GM03348 (cell line): ENCODE measurements around the gene SLC37A3.
A peak's percentile ranks its signal among the peaks of the same experiment; 100 is the strongest.
"Not testable (repeated sequence)": the region's sequence is repeated elsewhere in the genome, so short reads cannot be mapped to it uniquely, and the experiment has no call there.

Experiments
- DNase-seq: peaks from one replicate; pipeline ENCODE4 v3.0.0; 2012; ENCODE audit warnings: low spot score

SLC37A3 gene

DNA sequence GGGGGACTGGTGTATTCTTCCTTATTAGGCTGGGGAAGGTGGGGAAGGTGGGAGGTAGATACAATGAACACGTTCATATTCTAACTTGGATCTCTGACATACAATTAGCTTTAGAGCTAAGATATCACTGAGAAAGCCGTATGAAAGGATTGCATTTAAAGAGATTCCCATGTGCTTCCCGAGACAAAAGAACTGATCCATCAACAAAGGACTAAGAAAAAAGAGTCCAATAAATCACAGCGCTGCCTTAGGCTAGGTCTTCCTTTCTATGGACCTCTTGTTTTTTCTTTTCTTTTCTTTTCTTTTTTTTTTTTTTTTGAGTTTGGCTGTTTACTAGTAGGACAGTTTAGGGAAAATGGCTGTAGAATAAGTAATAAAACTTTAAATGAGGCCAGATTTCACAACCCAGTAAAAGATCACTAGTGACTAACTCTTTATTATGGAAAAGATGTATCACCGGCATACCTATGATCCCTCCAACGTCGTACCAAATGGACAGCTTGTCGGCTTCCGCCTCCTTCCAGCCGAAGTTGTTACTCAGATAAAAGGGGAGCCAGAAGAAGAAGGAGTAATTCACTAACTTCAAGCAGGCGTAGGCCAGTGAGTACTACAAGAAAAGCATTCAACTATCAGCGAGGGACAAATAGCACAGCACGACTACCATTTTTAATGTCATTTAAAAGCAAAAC is 50.0 kb downstream of the SLC37A3 start:
- DNase-seq: peak; percentile 43

DNA sequence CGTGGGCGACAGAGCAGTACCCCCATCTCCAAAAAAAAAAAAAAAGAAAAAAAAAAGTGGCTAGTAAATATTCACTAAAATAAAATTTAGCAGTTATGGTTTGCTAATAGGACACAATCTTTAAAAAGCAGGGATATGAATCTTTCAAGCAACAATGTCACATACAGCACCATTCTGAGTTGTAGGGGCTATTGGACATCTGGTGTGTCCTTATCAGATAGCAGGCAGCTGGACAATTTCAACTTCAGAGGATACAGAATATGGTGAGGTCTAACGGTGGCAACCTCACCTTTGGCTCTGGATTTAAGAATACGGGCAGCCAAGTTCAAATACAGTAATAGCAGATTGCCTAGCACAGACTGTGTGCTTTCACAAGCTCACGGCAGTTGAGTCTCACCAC is 51.1 kb downstream of the SLC37A3 start:
- DNase-seq: no peak

DNA sequence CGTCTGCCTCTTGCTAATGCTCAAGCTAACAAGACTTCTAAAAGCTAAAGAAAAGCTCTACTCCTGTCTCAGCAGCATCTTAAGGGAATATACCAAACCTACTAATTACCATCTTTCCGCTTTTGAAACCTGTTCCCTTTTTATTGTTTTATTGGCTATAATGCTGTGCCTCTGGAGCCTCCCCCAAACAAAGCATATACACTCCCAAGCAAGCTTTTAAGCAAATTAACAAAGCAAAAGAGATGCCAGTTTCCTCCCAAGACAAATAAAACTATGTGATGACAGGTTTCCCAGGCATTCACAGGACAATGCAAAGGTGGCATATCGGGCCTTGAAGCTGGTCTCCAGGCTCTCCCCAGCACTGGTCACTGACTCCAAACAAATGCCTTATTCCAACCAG is 52.9 kb downstream of the SLC37A3 start:
- DNase-seq: no peak

DNA sequence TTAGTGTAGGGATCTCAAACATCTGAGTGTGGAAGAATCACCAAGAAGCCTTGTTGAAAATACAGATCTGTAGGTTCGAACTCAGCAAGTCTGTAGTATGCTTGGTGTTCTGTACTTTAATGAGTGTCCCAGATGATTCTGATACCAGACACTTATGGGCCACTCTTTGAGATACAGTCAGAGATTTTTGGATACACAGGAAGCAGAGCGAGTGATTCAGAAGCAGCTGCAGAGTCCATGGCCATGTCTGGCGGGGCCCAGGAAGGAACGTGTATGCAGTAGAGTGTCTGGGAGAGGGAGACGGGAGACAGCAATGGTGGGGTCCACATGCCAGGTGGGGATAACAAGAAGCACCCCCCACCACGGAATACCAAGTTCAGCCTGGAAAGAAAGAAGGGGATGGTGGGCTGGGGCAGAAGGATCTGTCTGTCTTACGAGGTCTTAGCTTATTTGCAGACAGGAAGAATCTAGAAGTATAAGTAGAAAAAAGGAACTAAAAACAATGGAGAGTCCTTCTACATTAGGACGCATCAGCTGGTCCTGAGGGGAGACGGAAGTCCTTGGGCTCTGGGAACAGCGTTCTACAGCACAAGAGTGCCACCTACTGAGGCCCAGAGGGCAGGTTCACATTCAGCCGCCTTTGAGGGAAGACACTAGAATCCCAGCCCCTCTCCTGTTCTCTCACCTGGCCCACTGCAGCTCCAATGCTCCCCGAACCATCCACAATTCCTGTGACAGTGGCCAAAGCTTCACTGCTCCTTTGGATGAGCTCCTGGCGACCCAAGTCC is 55.4 kb downstream of the SLC37A3 start:
- DNase-seq: peak; percentile 10

DNA sequence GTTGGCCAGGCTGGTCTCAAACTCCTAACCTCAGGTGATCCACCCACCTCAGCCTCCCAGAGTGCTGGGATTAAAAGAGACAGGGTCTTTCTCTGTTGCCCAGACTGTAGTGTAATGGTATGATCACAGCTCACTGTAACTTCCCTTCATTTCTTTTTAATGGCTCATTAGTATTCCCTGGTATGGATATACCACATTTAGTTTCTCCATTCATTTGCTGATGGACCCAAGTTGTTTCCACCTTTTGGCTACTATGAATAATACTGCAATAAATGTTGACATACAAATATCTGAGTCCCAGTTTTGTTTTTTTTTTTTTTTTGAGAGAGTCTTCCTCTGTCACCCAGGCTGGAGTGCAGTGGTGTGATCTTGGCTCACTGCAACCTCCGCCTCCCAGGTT is 59.4 kb downstream of the SLC37A3 start:
- DNase-seq: not testable (repeated sequence)

DNA sequence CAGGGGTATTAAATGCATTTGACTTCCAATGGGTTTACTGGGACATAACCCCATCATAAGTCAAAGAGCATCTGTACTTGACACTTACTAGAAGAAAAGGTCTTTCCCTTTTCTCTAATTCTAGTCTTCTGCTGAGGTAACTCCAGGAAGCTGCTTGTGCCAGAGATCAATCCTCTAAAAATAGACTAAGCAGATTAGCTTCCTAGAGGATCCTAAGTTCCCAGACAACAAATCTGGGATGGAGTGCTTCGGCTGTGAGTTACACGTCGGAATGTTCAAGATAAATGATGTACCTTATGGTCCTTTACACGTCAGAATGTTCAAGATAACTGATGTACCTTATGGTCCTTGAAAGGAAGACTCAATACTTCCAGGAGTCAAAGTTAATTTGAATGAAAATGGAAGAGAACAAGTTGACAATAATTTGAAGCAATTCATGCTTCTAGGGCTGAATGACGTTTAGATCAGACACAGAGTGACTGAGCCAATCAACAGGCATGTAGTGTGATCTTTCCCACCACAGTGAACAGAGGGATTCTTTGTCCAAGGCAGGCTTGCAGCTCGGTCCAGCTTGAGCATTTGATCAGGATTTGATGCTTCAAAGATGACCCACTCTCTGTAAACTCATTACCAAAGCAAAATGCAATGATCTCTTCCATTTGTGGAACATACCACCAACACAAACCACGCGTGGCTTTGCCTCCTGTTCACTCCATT is 63.8 kb downstream of the SLC37A3 start:
- no peak for DNase-seq

DNA sequence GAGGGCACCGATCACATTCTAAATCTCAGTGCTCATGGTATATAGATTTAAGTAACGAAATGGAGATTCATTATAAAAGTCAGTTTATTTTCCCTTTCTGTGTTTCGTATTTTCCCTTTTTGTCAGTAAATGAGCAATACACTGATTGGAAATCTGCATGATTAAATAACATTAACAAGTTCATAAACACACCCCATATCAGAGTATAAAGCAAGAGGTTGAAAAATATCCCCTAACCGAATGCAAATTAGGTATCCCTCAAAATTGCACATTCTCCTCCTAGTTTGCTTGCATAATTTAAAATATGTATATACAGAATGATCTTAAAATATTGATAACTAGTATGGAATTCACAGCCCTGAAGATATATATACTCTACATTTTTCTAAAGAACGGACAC is 64.6 kb downstream of the SLC37A3 start:
- DNase-seq: no peak

DNA sequence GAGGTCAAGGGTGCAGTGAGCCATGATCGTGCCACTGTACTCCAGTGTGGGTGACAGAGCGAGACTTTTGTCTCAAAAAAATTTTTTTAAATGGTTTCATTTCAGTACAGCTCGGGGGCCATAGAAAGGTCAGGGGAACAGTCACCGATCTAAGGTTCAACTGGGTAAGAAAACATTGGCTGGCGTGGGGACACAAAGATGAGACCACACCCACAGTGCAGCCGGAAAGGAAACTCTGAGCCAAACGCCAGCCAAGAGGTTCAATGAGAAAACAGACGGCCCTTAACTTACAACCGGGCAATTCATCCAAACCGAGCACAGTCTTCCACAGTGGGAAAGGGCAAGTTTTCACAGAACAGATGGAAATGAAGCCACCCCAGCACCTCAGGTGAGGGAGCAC is 65.1 kb downstream of the SLC37A3 start:
- no peak for DNase-seq

DNA sequence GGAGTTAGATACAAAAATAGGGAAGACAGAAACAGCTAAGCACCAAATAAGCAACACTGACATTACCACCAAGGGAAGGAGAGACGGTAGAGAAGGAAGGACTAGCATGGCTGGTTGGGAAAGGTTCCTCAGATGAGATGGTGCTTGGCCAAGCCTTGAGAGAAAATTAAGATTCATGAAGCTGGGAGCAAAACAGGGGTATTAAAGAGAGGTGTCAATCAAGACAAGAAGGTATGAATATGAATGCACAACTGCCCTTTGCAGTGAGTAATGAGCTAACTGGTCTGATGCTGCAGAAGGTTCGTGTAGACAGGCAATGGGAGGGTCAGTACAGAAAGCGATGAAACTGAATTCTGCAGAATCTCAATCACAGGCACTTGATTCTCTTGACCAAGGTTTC is 67.7 kb downstream of the SLC37A3 start:
- DNase-seq: no peak

DNA sequence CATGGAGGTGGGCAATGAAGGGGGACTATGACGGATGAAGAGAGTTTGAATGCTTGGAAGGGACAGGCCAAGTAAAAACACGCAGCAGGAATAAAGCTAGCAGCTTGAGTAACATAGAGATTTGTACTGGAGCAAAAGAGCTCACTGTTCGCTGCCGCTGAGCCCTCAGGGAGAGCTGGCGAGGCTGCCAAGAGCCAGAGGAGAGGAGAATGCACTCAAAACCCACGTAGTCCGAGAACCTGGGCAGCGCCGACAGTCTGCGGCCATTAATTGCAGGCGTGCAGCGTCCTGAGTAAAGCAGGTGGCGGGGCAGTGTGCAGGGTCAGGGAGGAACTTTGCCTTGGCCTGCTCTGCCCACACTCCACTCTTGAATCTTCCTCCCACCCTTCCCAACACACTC is 68.2 kb downstream of the SLC37A3 start:
- DNase-seq: no peak

DNA sequence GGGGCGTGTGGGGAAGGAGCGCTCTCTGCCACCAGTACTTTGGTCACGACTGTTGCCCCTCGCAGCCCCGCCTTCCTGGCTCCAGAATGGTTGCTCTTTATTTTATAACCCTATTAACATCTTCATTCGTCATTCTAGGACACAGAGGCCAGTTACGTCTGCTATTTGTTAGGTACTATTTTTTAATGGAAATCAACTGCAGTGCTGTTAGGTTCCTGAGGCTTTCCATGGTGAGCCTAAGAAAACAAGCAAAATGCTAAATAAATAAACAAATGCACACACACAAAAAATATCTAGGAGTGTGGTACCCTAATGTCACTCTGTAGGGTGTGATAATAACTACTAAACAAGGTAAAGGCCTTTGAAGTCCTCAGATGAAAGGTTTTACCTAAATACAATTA is 71.1 kb downstream of the SLC37A3 start:
- no peak for DNase-seq

DNA sequence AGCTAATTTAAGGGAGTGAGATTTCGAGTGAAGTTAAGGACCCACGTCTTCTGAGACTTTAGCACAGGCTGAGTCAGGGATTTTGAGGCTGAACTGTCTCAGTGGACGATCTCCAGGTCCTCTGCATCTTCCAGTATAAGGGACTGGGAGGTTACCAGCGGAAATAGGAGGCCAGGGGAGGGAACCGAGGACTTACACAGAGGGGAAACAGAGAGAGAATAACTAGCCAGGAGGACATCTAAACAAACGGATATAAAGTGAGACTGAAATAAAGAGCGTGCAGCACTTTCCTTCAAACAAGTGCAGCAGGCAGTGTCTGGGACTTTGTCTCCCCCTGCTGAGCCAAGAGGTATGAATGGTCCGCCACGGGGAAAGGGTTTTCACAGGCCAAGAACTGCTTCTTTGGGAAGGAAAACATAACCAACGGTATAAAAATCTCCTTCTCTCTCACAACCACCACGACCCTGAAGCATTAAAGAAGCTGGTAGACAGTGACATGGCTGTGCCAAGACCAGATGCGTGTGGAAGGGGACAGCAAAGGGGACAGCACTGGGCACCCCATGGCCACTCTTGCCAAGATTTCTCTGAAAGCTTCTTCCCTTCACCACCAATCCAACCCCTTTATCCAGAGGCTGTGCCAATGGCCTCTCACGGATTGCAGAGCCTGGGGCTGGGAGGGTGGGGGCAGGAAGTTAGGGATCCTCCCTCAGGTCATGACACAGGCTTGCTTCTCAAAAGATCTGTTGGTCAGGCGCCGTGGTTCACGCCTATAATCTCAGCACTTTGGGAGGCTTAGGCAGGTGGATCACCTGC is 72.0 kb downstream of the SLC37A3 start:
- peak; percentile 88 for DNase-seq

DNA sequence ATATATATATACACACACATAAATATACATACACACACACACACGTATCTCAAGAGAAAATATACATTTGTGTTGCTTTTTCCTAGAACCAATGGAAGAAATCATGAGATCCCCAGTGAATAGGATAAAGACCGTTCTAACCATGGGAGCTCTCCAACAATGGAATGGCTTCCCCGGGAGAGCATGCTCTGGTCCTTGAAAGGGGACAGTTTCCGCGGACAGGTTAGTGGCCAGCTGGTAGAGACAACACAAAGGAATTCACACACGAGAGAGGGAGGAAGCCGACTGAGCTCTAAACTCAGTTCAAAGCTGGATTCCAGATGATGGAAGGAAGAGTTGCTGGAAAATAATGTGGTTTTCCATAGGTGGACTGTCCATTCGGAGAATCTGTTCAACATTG is 72.7 kb downstream of the SLC37A3 start:
- DNase-seq: no peak

DNA sequence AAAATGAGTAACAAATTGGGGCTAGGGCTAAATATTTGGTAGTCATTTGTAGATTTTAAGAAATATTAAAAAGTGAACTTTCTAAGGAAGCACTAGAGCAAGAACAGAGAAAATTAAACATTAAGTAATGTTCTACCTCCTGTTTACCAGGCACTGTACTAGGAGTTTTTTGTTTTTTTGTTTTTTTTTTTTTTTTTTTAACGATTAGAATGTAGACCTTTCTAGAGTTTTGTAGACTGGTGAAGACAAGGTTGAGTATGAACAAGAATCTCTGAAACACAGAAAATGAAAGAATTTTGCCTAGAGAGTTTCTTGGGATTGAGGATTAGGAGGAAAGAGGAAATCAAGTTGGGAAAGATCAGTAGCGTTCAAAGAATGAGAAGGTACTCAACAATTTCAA is 73.6 kb downstream of the SLC37A3 start:
- DNase-seq: no peak

DNA sequence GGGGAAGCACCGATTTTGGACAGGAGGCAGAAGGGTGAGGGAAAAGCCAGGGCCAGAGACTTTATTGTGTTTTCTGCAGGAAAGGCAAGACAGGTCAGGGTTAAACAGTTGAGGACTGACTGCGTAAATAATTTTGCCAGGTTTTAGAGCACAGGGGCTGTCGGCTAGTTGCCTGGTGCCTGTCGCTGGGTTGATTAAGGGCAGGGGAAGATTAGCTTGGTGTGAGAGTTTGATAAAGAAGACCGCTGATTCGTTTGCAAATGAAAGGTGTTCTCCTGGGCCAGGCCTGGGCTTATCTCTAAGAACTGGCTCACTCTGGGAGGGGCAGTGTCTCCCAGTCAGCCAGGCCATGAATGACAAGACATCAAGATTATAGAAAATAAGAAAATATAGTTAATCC is 75.6 kb downstream of the SLC37A3 start:
- no peak for DNase-seq

DNA sequence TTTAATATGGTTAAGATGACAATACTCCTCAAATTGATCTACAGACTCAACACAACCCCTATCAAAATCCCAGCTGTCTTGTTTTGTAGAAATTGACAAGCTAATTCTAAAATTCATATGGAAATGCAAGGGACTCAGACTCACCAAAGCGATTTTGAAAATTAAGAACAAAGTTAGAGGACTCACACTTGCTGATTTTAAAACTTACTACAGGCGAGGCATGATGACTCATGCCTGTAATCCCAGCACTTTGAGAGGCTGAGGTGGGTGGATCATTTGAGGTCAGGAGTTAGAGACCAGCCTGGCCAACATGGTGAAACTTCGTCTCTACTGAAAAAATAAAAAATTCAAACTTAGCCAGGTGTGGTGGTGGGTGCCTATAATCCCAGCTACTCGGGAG is 78.3 kb downstream of the SLC37A3 start:
- DNase-seq: not testable (repeated sequence)

DNA sequence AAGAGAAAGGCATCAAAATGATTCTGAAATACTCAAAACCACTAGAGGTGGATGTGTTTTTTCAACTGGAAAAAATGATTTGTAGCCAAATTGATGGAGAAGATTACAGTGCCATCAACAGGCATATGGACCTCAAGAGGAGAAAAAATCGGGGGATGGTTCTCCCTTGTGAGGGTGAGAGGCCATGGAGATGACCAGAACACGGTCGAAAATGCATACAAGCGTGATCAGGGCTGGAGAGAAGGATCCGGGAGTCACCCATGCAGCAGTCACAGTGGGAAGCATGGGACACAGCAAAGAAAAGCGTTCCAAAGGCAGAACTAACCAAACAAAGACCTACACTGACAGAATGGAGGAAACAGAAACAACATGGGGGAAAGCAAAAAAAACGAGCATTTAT is 80.3 kb downstream of the SLC37A3 start:
- DNase-seq: no peak

DNA sequence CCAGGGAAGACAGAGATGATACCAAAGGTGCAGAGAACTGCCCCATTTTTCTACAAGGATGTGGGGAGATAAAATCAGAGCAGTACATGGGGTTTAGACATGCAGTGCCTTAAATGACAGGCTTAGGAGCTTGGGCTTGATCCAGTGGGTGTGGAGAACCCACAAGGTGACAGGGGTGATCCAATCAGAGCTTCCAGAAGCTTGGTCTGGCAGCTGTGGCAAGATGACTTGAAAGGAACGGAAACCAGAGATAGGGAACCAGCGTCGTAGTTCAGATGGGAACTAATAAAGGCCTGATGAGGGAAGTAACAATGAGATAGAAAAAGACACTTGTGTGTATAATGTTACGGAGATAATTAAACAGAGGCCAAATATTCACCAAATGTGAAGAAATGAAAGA is 80.7 kb downstream of the SLC37A3 start:
- no peak for DNase-seq

DNA sequence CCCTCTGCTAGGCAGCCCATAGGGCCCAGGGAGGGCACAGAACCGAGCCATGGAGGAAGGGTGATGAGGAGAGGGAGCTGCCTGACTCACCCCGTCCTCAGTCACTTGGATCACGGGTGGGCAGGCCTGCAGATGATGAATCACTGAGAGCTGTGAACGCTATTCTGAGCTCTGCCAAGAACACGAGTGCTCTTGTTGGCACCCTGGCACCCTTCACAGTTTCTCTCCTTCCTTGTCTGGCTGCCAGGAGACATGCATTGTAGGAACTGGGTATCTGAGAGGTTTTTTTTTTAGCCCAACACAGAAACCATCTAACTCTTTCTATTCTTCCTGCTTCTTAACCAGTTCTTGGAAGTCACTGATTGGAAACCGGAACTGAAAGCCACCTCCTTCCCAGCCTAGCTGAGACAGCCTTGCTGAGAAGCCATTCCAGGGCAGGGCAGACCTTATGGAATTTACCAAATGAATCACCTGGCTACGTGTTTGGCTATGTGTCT is 82.1 kb downstream of the SLC37A3 start:
- DNase-seq: peak; percentile 90

DNA sequence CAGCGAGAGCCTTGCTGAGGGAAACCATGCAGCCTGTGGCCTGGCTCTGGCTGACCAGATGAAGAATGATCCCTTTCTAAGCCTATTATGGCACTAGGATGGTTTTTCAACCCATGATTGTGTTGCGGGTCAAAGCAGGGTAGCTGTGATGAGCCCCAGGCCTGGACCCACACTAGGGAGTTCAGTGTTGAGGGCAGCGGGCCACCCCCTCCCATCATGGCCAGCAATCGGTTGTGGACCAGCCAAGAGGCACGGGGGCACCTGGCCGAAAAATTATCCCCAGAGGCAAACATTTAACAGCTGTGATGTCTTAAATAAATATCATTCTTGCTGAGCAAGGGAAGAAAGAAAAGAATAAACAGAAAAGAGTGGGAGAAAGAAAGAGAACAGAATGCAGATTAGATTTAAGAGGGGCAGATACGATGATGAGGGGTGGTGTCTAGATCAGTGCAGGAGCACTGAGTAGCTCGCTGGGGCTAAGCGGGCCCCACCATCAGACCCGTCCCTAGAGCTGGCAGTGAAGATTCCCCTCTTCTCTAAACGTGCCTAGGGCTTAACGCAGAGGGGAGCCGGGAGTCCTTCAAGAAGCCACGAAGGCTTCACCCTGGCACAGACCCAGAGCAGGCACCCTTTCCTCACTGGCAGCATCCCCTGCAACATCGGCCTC is 82.7 kb downstream of the SLC37A3 start:
- DNase-seq: no peak
